SHP77 (cell line): ENCODE measurements around the gene CCT7.

Experiments
- DNase-seq, 2 experiments: peaks; one replicate each; lab custom pipeline; 2025; lab: John Stamatoyannopoulos, UW

The CCT7 gene

DNA sequence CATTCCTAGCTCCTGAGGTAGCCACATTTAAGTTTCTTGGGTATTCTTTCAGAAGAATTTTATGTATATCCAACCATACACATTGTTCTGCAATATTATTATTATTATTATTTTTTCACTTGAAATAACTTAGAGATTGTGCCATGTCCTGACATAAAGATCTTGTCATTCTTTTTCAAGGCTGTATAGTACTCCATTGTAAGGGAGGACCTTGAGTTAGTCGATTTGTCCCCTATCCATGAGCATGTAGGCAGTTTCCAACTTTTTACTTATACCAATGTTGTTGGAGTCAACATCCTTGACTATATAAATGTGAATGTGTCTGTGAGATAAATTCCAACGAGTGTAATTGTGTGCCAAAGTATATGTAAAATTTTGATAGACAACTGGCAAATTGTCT lies 60.1 kb downstream of the CCT7 start:
- DNase-seq = no peak

DNA sequence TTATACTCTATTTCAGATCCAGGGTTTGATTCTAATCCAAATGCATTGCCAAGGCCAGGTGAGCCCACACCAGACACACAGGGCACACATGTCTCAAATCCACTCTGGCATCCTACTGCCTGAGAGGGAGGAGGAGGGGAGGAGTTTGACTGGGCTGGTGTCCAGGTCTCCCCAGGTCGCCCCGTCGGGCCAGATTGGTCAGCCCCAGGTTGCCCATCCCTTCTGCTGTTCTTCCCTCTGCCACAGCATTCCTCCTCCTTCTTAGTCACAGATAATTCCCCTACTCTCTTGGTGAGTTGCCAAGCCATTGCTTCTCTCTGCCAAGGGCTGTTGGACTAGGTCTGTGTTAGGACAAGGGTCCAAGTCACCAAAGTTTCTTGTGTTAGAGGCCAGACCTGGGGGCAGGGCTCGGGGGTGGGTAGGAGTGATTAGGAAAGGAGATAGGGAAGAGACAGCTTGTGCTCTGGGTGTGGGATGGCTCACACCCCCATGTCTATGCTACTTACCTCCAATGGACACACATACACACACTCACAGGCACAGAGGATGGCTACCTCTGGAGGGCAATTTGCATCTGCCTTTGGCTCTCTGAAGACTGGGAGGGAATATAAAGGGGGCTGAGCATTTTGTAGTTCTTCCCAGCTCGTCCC lies 61.8 kb downstream of the CCT7 start:
- no peak for DNase-seq

DNA sequence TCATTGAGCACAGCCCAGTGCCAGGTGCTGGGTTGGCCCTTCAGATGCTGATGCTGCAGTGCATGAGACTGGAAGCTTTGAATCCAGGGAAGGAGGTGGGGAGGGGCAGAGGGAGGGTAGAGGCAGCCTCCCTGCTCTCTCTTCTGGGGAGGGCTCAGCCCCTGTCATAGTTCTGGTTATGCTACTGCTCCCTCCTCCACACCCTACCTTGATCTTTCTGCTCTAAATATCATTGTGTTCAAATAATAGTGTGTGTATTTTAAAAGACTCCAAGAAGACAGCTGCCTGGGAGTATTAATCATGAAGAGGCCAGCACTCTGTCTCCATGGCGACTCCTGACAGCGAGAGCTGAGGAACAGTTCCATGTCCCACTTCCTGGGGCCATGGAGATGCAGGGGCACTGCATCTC lies 63.0 kb downstream of the CCT7 start:
- peak; percentile 40 to 59 for DNase-seq

DNA sequence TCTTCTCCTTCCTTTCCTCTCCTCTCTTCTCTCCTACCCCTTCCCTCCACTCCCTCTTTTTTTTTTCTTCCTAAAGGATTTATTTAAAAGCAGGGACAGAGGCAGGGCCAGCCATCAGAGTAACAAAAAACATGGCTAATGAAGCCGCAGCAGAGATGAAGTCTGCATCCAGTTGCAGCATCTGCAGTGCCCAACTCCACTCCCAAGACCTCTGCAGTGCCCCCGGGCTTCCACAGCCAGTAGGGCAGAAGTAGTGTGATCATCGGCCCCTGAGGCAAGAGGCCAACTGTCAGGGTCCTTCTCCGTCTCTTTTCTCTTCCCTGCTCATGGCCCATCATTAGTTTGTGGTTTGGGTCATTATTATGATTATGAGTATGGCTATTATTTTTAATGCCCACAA lies 63.5 kb downstream of the CCT7 start:
- DNase-seq = no peak

DNA sequence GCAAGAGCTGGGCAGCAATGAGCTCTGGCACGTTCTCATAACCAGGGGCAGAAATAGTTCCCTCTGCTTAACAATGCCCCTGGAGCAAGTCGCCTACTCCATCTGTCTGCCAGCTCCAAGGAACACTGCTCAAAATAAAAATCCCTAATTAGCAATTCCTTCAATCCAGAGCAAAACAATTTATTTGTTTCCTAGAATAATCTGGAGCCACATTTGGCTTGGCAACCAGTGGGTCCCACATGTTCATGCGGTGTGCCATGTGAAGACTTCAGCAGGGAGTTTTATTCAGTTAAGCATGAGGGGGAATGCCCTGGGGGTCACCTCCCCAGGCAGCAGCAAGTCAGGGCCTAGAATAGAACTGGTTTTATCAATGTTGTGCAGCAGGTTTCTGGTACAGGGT lies 66.8 kb downstream of the CCT7 start:
- DNase-seq = no peak

DNA sequence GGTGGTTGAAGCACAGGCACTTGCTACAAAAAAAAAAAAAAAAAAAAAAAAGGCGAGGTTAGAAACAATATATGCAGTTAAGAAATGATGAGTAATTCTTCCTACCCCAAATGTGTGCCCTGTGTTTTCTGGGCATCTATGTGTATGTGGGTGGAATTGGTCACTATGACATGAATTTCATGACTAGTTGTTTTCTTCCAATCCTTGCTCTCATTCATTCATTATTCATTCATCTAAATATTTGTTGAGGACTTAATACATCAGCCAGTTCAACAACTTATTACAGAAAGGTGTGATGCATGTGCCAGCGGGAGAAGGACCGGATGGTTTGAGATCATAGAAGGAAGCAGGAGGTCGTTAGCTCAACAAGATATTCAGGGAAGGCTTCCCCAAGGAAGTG lies 67.5 kb downstream of the CCT7 start:
- no peak for DNase-seq
